ENCODE data around the gene SLC35A1.

SLC35A1 gene

GRCh38 chr6:87529221-87529620 lies 56.4 kb downstream of the SLC35A1 start:
- DNase-seq (ENCODE audit: low read depth) = no peak

GRCh38 chr6:87534377-87535047 lies 61.7 kb downstream of the SLC35A1 start:
- no peak for DNase-seq (ENCODE audit: low read depth)

GRCh38 chr6:87538510-87539260 lies 65.9 kb downstream of the SLC35A1 start:
- no peak for DNase-seq (ENCODE audit: low read depth)

GRCh38 chr6:87539554-87539953 lies 66.8 kb downstream of the SLC35A1 start:
- no peak for DNase-seq (ENCODE audit: low read depth)

- no peak for DNase-seq (ENCODE audit: low read depth)
Observed at GRCh38 chr6:87540539-87540938, 67.8 kb downstream of the SLC35A1 start.

GRCh38 chr6:87541041-87541440 lies 68.3 kb downstream of the SLC35A1 start:
- no peak for DNase-seq (ENCODE audit: low read depth)

- no peak for DNase-seq (ENCODE audit: low read depth)
Observed at GRCh38 chr6:87541744-87542143, 69.0 kb downstream of the SLC35A1 start.

- no peak for DNase-seq (ENCODE audit: low read depth)
Observed at GRCh38 chr6:87543696-87544473, 71.1 kb downstream of the SLC35A1 start.

- DNase-seq (ENCODE audit: low read depth) = no peak
Observed at GRCh38 chr6:87544474-87544735, 71.6 kb downstream of the SLC35A1 start.

GRCh38 chr6:87551799-87552198 lies 79.0 kb downstream of the SLC35A1 start:
- DNase-seq (ENCODE audit: low read depth) = no peak

GRCh38 chr6:87553159-87553765 lies 80.5 kb downstream of the SLC35A1 start:
- DNase-seq (ENCODE audit: low read depth) = no peak

GRCh38 chr6:87555506-87555905 lies 82.7 kb downstream of the SLC35A1 start:
- DNase-seq (ENCODE audit: low read depth) = no peak

- DNase-seq (ENCODE audit: low read depth) = no peak
Observed at GRCh38 chr6:87558446-87558845, 85.7 kb downstream of the SLC35A1 start.

GRCh38 chr6:87561017-87561416 lies 88.2 kb downstream of the SLC35A1 start:
- no peak for DNase-seq (ENCODE audit: low read depth)

All from T-helper 22 cell (primary cell).